Cardiac fibroblast (primary cell): ENCODE results near the gene KRT77.

ENCODE experiments used
- DNase-seq, 2 donors: peaks; one replicate each; pipeline versions ENCODE4 v3.0.0 to v3.0.0-alpha.2; 2010; ENCODE audit warnings: low read depth in 2 of 2
- H3K4me3 ChIP-seq, 2 donors: replicated peaks in 1 of 2; 1 replicate in 1 of 2; 2 replicates in 1 of 2; pipeline ENCODE4 v1.5.1; 2011; ENCODE audit warnings: low read depth in 2 of 2, low read length in 2 of 2, mild to moderate bottlenecking in 2 of 2, moderate library complexity in 1 of 2
- TF ChIP-seq, protein P1 (sequence below): IDR thresholded peaks from one replicate; pipeline ENCODE4 v1.5.1; 2011; ENCODE audit warnings: low read depth, mild to moderate bottlenecking, low read length, inconsistent platforms

The KRT77 gene

GRCh38 chr12:52660934-52661499, 42.3 kb downstream of the KRT77 start:
- TF ChIP-seq, protein P1, sequence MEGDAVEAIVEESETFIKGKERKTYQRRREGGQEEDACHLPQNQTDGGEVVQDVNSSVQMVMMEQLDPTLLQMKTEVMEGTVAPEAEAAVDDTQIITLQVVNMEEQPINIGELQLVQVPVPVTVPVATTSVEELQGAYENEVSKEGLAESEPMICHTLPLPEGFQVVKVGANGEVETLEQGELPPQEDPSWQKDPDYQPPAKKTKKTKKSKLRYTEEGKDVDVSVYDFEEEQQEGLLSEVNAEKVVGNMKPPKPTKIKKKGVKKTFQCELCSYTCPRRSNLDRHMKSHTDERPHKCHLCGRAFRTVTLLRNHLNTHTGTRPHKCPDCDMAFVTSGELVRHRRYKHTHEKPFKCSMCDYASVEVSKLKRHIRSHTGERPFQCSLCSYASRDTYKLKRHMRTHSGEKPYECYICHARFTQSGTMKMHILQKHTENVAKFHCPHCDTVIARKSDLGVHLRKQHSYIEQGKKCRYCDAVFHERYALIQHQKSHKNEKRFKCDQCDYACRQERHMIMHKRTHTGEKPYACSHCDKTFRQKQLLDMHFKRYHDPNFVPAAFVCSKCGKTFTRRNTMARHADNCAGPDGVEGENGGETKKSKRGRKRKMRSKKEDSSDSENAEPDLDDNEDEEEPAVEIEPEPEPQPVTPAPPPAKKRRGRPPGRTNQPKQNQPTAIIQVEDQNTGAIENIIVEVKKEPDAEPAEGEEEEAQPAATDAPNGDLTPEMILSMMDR, result no peak
- no peak for DNase-seq
- H3K4me3 ChIP-seq, result no peak overlapping the region

DNA sequence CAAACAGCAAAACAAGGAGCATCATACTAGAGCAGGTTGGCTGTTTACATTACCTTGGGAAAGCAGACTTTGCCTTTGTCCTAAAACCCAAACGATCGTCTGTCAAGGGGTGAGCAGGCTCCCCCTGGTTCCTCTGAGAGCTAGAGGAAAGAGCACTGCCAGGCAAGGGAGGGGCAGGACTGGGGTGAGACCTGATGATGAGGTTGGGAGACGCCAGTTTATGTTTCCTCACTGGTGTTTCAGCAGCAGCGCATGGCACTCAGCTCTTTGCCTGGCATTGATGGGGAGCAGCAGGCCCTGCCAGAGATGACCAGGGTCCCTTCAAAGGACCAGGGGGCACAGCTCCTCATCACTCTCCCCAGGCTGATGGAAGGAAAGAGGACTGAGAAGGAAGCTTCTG, 43.4 kb downstream of the KRT77 start:
- DNase-seq, result no peak
- TF ChIP-seq, protein P1, result no peak
- H3K4me3 ChIP-seq, result no peak overlapping the region

GRCh38 chr12:52659395-52659794, 43.9 kb downstream of the KRT77 start:
- no peak overlapping the region for H3K4me3 ChIP-seq
- DNase-seq, result no peak
- TF ChIP-seq, protein P1, result no peak

GRCh38 chr12:52658196-52658595, 45.1 kb downstream of the KRT77 start:
- DNase-seq, result no peak
- TF ChIP-seq, protein P1, result no peak
- no peak overlapping the region for H3K4me3 ChIP-seq

DNA sequence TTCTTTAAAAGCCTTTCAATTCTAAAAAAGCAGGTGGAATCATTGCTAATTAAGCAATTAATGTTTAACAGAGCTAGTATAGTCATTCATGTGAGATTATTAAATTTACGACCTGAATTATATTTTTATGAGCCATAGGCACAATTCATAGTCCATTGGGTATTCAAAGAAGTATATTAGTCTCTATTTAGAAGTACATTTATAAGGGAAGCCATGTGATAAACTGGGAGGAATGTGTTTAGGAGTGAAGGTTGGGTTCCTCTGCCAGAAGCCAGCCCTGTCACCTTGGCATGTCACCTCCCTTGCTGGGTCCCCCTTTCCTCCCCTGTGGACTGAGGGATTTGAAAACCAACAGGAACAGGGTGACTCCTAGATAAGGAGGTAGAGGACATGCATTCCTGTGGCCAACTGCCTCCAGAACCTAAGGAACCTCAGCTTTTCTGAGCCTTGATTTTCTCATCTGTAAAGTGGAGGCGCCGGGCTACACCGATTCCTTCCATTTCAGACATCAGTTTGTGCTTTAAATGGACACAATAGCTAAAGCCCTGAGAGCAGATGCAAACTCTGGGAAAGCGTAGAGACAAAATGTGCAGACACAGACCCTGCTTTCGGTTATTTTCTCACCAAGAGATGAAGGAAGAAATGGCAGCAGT, 45.9 kb downstream of the KRT77 start:
- TF ChIP-seq, protein P1, result no peak

DNA sequence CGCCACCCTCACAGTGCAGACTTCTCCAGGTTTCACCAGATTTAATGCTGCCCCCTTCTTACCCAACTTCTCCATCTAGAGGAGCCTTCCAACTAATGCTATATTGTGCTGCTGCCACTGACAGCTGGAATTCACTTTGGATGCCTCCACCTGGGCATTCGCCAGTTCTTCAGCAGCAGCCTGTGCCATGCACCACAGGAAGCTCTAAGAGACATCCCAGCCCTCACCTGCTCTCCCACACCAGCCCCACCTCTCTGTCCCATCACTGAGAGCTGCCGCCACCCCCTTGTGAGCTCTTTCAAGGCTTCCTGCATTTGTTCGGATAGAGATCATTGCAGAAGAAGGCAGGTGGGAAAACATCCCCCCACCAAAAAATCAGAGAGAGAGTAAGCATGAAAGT, 46.7 kb downstream of the KRT77 start:
- TF ChIP-seq, protein P1, result no peak
- DNase-seq, result no peak
- H3K4me3 ChIP-seq, result no peak overlapping the region

More for the DNA sequence above, 45.9 kb downstream of the KRT77 start:
- no peak overlapping the region for H3K4me3 ChIP-seq
- no peak for DNase-seq
